HepG2 (cell line): ENCODE results near the gene RNU1-2. TPM values are rescaled to one million over a fixed set of nuclear protein-coding genes. Genes with fewer than 3 reads are reported as not detected.

Experiments used
- AFF4 ChIP-seq: sonication (generic); formaldehyde crosslinking; IDR thresholded peaks from 2 replicates; pipeline ENCODE4 v1.4.0; 2020; ENCODE audit warnings: missing genetic modification reagents
- FOXK1 ChIP-seq: sonication (generic); formaldehyde crosslinking; IDR thresholded peaks from 2 replicates; pipeline ENCODE4 v1.4.0; 2020; ENCODE audit warnings: low read depth, missing genetic modification reagents, borderline replicate concordance
- PAXIP1 ChIP-seq: sonication (generic); formaldehyde crosslinking; conservative IDR thresholded peaks from 2 replicates; pipeline ENCODE4 v1.4.0; 2020; ENCODE audit warnings: mild to moderate bottlenecking, missing genetic modification reagents, moderate library complexity
- polyA plus RNA-seq, 8 experiments: library from polyadenylated mRNA; depleted of rRNA in 3 of 8; stranded (reverse) in 7 of 8; unstranded in 1 of 8; fragments of >200 nt; fragmentation: Illumina TruSeq in 4 of 8; extraction: Trizol in 4 of 8; gene quantifications; 2 replicates each; pipeline versions ENCODE4 v1.2.1 to v1.2.3, GENCODE V29; 2011 to 2016; ENCODE audit warnings: low read depth in 4 of 8, missing spikeins in 1 of 8, mixed read lengths in 1 of 8; ENCODE audit not compliant: insufficient read depth in 1 of 8
- total RNA-seq, 5 experiments: library from RNA; depleted of rRNA; stranded (reverse); fragments of >200 nt; fragmentation: Illumina TruSeq; extraction: Trizol; gene quantifications; 2 replicates each; pipeline ENCODE4 v1.2.3, GENCODE V29; 2016; ENCODE audit warnings: low read depth in 1 of 5

RNU1-2 gene
- total and polyA plus RNA-seq, 2 of the 13 experiments (the other 11 are each of a cell fraction or from before 2014, with no cell fraction given): under 0.01 to 11,018 TPM

- peak; percentile 41; the same call in 1 of the 2 replicates for TF ChIP-seq PAXIP1
- TF ChIP-seq FOXK1 (CRISPR knock-in tag): peak; percentile 24; the same call in 1 of the 2 replicates
- TF ChIP-seq AFF4 (CRISPR knock-in tag): peak; percentile 75
- TF ChIP-seq, all 625 proteins: peak for 180
These were observed 9.5 kb downstream of the RNU1-2 start (continued) for GRCh38 chr1:16905110-16905867.
